T-helper 2 cell treated with Interferon-gamma antibody and Interleukin-4, amounts not matched to agents 100 ng/mL and 5 ng/mL, for 36 hours (primary cell): ENCODE results near the gene TTC39C. TPM values are rescaled to one million over a fixed set of nuclear protein-coding genes. Genes with fewer than 3 reads are reported as not detected.
"Not testable (repeated sequence)": the region's sequence is repeated elsewhere in the genome, so short reads cannot be mapped to it uniquely, and the experiment has no call there.

Source experiments
- intact Hi-C: fragments of 100-400 bp; cut with micrococcal nuclease; formaldehyde crosslinking; loops from one replicate; pipeline ENCODE4 v1.15.1; 2023
- total RNA-seq: library from RNA; stranded (reverse); gene quantifications from 2 replicates; pipeline ENCODE4 v1.2.3, GENCODE V29; 2022

The TTC39C gene
- total RNA-seq, 1 donor from 2014 or later = 68.1 TPM

- intact Hi-C loops = loop anchor here (1.0 to 5.0 kb wide), 6 partner anchors 98 to 497 kb away; no protein-coding TSS in a partner anchor
These were observed 104.4 kb downstream of the TTC39C start for GRCh38 chr18:24118750-24119577.

GRCh38 chr18:24120676-24121075 is 106.1 kb downstream of the TTC39C start:
- intact Hi-C loops = no loop called here

- intact Hi-C loops = no loop called here
These were observed 107.1 kb downstream of the TTC39C start for GRCh38 chr18:24121625-24122024.

GRCh38 chr18:24126155-24126961 is 111.8 kb downstream of the TTC39C start:
- intact Hi-C loops = no loop called here

GRCh38 chr18:24127735-24128134 is 113.2 kb downstream of the TTC39C start:
- intact Hi-C loops = no loop called here

- intact Hi-C loops = no loop called here
These were observed 114.1 kb downstream of the TTC39C start for GRCh38 chr18:24128700-24129099.

- intact Hi-C loops = no loop called here
These were observed 115.9 kb downstream of the TTC39C start for GRCh38 chr18:24130494-24130893.

- intact Hi-C loops = no loop called here
These were observed 122.4 kb downstream of the TTC39C start for GRCh38 chr18:24136967-24137373.

GRCh38 chr18:24138409-24138788 is 123.8 kb downstream of the TTC39C start:
- intact Hi-C loops = no loop called here

GRCh38 chr18:24138789-24139616 is 124.4 kb downstream of the TTC39C start, which contains the start of gene CABYR:
TSS of gene CABYR (plus strand) at chr18:24139062. CDS start at chr18:24143115, 4,053 bp downstream.
- intact Hi-C loops = no loop called here

GRCh38 chr18:24140697-24141096 is 126.1 kb downstream of the TTC39C start:
- intact Hi-C loops = no loop called here

- intact Hi-C loops = no loop called here
These were observed 127.8 kb downstream of the TTC39C start for GRCh38 chr18:24142376-24142775.

- intact Hi-C loops = not testable (repeated sequence)
These were observed 135.0 kb downstream of the TTC39C start for GRCh38 chr18:24149591-24149990.

GRCh38 chr18:24153397-24153796 is 138.8 kb downstream of the TTC39C start:
- intact Hi-C loops = no loop called here

GRCh38 chr18:24157855-24158254 is 143.3 kb downstream of the TTC39C start:
- intact Hi-C loops = no loop called here

- intact Hi-C loops = no loop called here
These were observed 145.5 kb downstream of the TTC39C start for GRCh38 chr18:24160086-24160485.

GRCh38 chr18:24161304-24161703 is 146.8 kb downstream of the TTC39C start:
- intact Hi-C loops = no loop called here

- intact Hi-C loops = no loop called here
These were observed 153.9 kb downstream of the TTC39C start for GRCh38 chr18:24168496-24168895.

GRCh38 chr18:24170360-24170759 is 155.8 kb downstream of the TTC39C start:
- intact Hi-C loops = no loop called here

GRCh38 chr18:24173997-24174396 is 159.4 kb downstream of the TTC39C start:
- intact Hi-C loops = no loop called here

- intact Hi-C loops = no loop called here
These were observed 162.3 kb downstream of the TTC39C start for GRCh38 chr18:24176727-24177416.
